Adrenal gland (tissue), 5 donors: ENCODE measurements around the gene TMEM184A.

Experiments
- CTCF ChIP-seq, 6 experiments: fragments of 450-650 bp in 4 of 6; fragments of 200-600 bp in 2 of 6; sonication (generic) in 1 of 6; IDR thresholded peaks; 1 replicate in 5 of 6; 2 replicates in 1 of 6; pipeline versions ENCODE4 v1.5.1 to v1.8.0; 2016 to 2021; ENCODE audit warnings: antibody characterized with exemption in 6 of 6, mild to moderate bottlenecking in 2 of 6, moderate library complexity in 1 of 6
- POLR2A ChIP-seq, 2 donors: fragments of 450-650 bp; IDR thresholded peaks; one replicate each; pipeline ENCODE4 v1.6.1; 2017; ENCODE audit warnings: antibody characterized with exemption in 2 of 2, mild to moderate bottlenecking in 2 of 2, moderate library complexity in 1 of 2
- donor health status: DM: no; HTN: no; CAD: no.

GRCh38 chr7:1496531-1497292, 59.3 kb downstream of the TMEM184A start:
- no peak for TF ChIP-seq CTCF (IDR thresholded peaks at IDR 0.05)
- no peak for TF ChIP-seq POLR2A (IDR thresholded peaks at IDR 0.05)
